Kidney epithelial cell (primary cell): ENCODE measurements around the gene SV2C. TPM values are rescaled to one million over a fixed set of nuclear protein-coding genes. Genes with fewer than 3 reads are reported as not detected.
A peak's percentile ranks its signal among the peaks of the same experiment; 100 is the strongest.
"Not testable (repeated sequence)": the region's sequence is repeated elsewhere in the genome, so short reads cannot be mapped to it uniquely, and the experiment has no call there.

Source experiments
- DNase-seq: peaks from one replicate; pipeline ENCODE4 v3.0.0-alpha.2; 2010; ENCODE audit warnings: low read depth
- H3K27me3 ChIP-seq: 2 replicates; pipeline ENCODE4 v1.6.0; 2011; ENCODE audit warnings: low read length; ENCODE audit not compliant: control insufficient read depth, insufficient read depth
- H3K36me3 ChIP-seq: 2 replicates; pipeline ENCODE4 v1.5.1; 2011; ENCODE audit warnings: low read length; ENCODE audit not compliant: control insufficient read depth, insufficient read depth
- H3K4me3 ChIP-seq: 2 replicates; pipeline ENCODE4 v1.5.1; 2011; ENCODE audit warnings: low read depth, mild to moderate bottlenecking, control low read depth, low read length
- CTCF ChIP-seq: IDR thresholded peaks from 2 replicates; pipeline ENCODE4 v1.5.1; 2011; ENCODE audit warnings: mild to moderate bottlenecking, moderate library complexity, low read length, control low read depth, inconsistent platforms; ENCODE audit not compliant: insufficient read depth, poor library complexity, severe bottlenecking
- total RNA-seq: library from RNA; depleted of rRNA; stranded (reverse); fragments of >200 nt; gene quantifications from 2 replicates; pipeline ENCODE4 v1.2.3, GENCODE V29; 2015

The SV2C gene
- total RNA-seq, 1 donor from 2014 or later = 0.04 TPM

DNA sequence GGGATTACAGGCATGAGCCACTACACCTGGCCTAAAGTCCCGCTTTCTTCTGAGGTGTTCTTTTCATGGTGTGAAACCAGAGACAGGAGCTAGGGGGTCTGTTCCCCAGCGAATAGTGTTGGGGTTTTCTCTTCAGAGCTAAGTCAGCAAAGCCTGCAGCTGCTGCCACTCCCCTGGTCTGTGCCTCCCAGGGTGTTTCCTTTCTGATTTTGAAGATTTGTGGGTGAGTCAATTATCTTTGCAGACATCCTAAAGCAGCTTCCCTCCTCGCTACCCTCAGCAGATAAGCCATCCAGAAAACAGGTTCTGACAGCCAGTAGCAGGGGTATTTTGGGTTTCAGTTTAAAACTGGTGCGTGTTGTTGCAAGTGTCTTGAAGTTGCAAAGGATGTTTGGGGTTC lies 247.9 kb downstream of the SV2C start:
- no peak for DNase-seq
- no peaks in the 10 kb centered on the region for H3K36me3 ChIP-seq
- peaks cover 2% of the 10 kb centered on the region for H3K27me3 ChIP-seq
- TF ChIP-seq CTCF = no peak
- H3K4me3 ChIP-seq = no peak overlapping the region

DNA sequence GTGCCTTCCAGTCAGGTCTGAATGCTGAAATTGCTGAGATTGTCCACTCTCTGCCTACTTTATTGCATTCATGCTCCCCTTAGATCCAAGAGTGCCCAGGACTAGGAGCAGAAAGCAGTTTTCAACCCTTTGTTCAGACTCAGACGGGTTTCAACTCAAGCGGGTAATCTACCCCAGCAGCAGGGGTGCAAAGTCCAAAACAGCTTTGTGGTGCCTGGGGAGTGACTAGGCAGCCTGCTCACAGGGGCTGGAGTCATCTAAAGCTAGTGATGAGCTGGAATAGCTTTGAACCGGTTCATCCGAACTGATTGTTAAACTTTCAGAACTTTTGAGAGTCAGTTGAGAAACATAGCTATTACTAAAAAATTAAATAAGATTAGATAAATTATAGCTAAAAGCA lies 248.9 kb downstream of the SV2C start:
- no peak for DNase-seq
- Histone ChIP-seq H3K36me3 (no peaks in the 10 kb centered on the region), H3K27me3 (no peaks in the 10 kb centered on the region), H3K4me3 (no peak overlapping the region)
- TF ChIP-seq CTCF = no peak

- H3K4me3 ChIP-seq = no peak overlapping the region
- peak; percentile 2 for DNase-seq
- no peaks in the 10 kb centered on the region for H3K27me3 ChIP-seq
- no peak for TF ChIP-seq CTCF
- H3K36me3 ChIP-seq = no peaks in the 10 kb centered on the region
These were observed 249.5 kb downstream of the SV2C start for GRCh38 chr5:76332611-76333205.

- Histone ChIP-seq H3K27me3 (no peaks in the 10 kb centered on the region), H3K36me3 (no peaks in the 10 kb centered on the region), H3K4me3 (no peak overlapping the region)
- no peak for DNase-seq
- TF ChIP-seq CTCF = no peak
These were observed 250.4 kb downstream of the SV2C start for GRCh38 chr5:76333571-76333970.

DNA sequence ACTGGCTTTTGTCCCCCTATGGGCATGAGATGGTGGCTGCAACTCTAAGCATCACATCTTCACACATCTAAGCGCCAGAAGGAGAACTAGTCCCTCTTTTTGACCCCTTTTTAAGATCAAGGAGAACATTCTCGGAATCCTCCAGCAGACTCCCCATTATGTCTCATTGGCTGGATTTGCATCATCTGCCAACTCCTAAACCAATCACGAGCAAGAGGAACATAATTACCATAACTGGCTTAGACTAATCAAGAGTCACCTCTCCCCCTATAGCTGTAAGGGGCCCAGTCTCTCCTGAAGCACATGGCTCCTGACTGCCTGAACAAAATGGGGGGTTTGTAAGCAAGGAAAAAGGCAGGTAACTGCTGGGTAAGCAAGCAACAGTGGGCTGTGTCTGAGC lies 251.4 kb downstream of the SV2C start:
- DNase-seq = no peak
- no peak for TF ChIP-seq CTCF
- H3K27me3 ChIP-seq = no peaks in the 10 kb centered on the region
- H3K36me3 ChIP-seq = no peaks in the 10 kb centered on the region
- H3K4me3 ChIP-seq = no peak overlapping the region

- H3K4me3 ChIP-seq, H3K27me3 ChIP-seq, DNase-seq, H3K36me3 ChIP-seq: not testable (repeated sequence)
These were observed 252.3 kb downstream of the SV2C start for GRCh38 chr5:76335451-76335850.

DNA sequence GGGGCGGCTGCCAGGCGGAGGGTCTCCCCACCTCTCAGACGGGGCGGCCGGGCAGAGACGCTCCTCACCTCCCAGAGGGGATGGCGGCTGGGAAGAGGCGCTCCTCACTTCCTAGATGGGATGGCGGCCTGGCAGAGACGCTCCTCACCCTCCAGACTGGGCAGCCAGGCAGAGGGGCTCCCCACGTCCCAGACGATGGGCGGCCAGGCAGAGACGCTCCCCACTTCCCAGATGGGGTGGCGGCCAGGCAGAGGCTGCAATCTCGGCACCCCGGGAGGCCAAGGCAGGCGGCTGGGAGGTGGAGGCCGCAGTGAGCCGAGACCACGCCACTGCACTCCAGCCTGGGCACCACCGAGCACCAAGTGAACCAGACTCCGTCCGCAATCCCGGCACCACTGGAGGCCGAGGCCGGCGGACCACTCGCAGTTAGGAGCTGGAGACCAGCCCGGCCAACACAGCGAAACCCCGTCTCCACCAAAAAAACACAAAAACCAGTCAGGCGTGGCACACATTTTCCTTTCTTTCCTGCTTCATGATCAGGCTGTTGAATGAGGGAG lies 253.1 kb downstream of the SV2C start:
- H3K4me3 ChIP-seq, H3K27me3 ChIP-seq, DNase-seq, H3K36me3 ChIP-seq: not testable (repeated sequence)
